Stimulated activated CD8-positive, alpha-beta memory T cell treated with anti-CD3 and anti-CD28 coated beads, Interleukin-4, amount 100 ng/mL, for 24 hours (primary cell): ENCODE data around the gene ADGRA1.
"Not testable (repeated sequence)": the region's sequence is repeated elsewhere in the genome, so short reads cannot be mapped to it uniquely, and the experiment has no call there.

Experiments
- DNase-seq: peaks from one replicate; pipeline ENCODE4 v3.0.0-alpha.2; 2020; ENCODE audit warnings: low read depth

The ADGRA1 gene

GRCh38 chr10:133087679-133088178 is at the start of gene ADGRA1:
ADGRA1 (plus strand) TSS chr10:133087924; CDS start chr10:133088910, 986 bp downstream.
- no peak for DNase-seq

GRCh38 chr10:133038036-133038823 is 49.5 kb upstream of the ADGRA1 start:
- DNase-seq: no peak

- DNase-seq: no peak
Measured at GRCh38 chr10:133039107-133039802, 48.5 kb upstream of the ADGRA1 start.

- DNase-seq: no peak
Measured at GRCh38 chr10:133039803-133040165, 47.9 kb upstream of the ADGRA1 start.

GRCh38 chr10:133040198-133040597 is 47.5 kb upstream of the ADGRA1 start:
- DNase-seq: no peak

- no peak for DNase-seq
Measured at GRCh38 chr10:133041101-133041500, 46.6 kb upstream of the ADGRA1 start.

- DNase-seq: no peak
Measured at GRCh38 chr10:133042061-133042460, 45.7 kb upstream of the ADGRA1 start.

GRCh38 chr10:133042816-133043215 is 44.9 kb upstream of the ADGRA1 start:
- DNase-seq: no peak

GRCh38 chr10:133043541-133044225 is 44.0 kb upstream of the ADGRA1 start:
- no peak for DNase-seq

- DNase-seq: no peak
Measured at GRCh38 chr10:133044401-133044811, 43.3 kb upstream of the ADGRA1 start.

- no peak for DNase-seq
Measured at GRCh38 chr10:133045556-133046389, 42.0 kb upstream of the ADGRA1 start.

- no peak for DNase-seq
Measured at GRCh38 chr10:133046390-133046765, 41.3 kb upstream of the ADGRA1 start.

GRCh38 chr10:133047526-133048123 is 40.1 kb upstream of the ADGRA1 start:
- DNase-seq: no peak

- DNase-seq: no peak
Measured at GRCh38 chr10:133048266-133048665, 39.5 kb upstream of the ADGRA1 start.

GRCh38 chr10:133048926-133049325 is 38.8 kb upstream of the ADGRA1 start:
- no peak for DNase-seq

GRCh38 chr10:133049639-133050038 is 38.1 kb upstream of the ADGRA1 start:
- no peak for DNase-seq

GRCh38 chr10:133050371-133050770 is 37.4 kb upstream of the ADGRA1 start:
- no peak for DNase-seq

- no peak for DNase-seq
Measured at GRCh38 chr10:133052076-133052475, 35.6 kb upstream of the ADGRA1 start.

- not testable (repeated sequence) for DNase-seq
Measured at GRCh38 chr10:133053527-133054133, 34.1 kb upstream of the ADGRA1 start.

- no peak for DNase-seq
Measured at GRCh38 chr10:133055470-133055869, 32.3 kb upstream of the ADGRA1 start.

GRCh38 chr10:133056001-133056400 is 31.7 kb upstream of the ADGRA1 start:
- DNase-seq: no peak
